Activated T-cell treated with anti-CD3 and anti-CD28 coated beads for 4 hours (primary cell): ENCODE measurements around the gene DBF4.
"Not testable (repeated sequence)": the region's sequence is repeated elsewhere in the genome, so short reads cannot be mapped to it uniquely, and the experiment has no call there.

Experiments used
- DNase-seq: peaks from one replicate; pipeline ENCODE4 v3.0.0-alpha.2; 2020

Gene DBF4

DNA sequence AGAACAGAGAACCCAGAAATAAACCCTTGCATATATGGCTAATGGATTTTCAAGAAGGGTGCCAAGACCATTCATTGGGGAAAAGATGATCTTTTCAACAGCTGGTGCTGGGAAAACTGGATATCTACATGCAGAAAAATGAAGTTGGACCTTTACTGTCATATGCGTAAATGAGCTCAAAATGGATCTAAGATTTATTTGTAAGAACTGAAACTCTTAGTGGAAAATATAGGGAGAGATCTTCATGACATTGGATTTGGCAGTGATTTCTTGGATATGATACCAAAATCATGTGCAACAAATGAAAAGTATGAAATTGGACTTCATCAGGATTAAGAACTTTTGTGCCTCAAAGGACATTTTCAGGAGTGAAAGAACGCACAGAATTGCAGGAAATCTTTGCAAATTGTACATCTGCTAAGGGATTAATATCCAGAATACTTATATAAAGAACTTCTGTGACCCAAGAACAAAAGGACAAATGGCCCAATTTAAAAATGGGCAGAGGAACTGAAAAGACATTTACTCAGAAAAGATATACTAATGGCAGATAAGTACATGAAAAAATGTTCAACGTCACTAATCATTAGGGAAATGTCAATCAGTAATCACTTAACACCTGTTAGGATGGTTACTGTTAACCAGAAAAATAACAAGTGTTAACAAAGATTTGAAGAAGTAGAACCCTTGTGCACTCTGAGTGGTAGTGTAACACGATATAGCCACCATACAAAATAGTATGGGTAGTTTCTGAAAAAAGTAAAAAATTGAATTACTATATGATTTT, 6.1 kb downstream of the DBF4 start:
- DNase-seq, result no peak

DNA sequence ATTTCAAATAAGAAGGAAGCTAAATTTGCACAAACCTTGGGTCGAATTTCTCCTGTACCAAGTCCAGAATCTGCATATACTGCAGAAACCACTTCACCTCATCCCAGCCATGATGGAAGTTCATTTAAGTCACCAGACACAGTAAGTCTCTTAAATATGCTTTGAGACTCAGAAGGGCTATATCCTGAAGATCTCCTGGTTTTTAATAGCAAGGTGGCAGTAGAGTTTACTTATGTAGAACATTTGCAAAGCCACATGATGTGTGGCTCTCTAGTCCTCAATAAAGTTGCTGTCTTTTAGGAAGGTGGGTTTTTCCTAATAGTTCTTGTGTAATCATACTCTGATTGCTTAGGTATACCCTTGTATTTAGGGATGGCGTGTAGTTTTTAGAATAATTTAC, 8.7 kb downstream of the DBF4 start:
- no peak for DNase-seq

DNA sequence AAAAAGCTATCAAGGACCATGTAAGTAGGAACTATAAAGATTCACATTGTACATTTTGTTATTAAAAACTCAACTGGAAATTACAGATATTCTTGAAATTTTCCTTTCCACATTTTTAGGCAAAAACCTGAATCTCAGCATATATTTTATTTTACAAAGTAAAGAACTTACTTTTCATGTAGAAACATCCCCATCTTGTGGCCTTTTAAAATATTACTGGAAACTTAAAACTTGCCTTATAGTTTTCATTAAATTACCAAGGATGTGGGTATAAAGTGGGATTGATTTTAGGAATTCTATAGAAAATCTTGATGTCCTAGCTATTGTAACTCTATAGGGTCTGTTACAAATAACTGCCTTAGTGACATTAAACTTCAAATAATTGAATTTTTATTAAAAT, 10.6 kb downstream of the DBF4 start:
- DNase-seq, result no peak

DNA sequence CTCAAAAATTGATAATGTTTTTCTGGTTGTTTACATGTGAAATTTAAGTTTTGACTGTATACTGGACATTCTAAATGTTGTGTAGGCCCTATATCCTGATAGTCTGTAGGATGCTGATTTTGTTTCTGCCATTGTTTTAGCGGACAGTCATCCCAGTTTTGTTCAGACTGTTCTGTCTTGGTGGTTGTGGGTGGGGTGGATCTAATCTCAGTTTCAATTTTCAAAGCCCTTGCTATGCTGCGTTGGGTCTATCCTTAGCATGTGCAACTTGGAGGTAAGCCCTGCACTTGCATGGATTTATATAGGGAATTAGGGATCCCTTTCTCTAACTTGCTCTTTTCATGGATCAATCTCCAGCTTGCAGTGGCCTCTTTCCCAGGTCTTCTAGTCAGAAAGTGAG, 19.1 kb downstream of the DBF4 start:
- DNase-seq, result no peak

DNA sequence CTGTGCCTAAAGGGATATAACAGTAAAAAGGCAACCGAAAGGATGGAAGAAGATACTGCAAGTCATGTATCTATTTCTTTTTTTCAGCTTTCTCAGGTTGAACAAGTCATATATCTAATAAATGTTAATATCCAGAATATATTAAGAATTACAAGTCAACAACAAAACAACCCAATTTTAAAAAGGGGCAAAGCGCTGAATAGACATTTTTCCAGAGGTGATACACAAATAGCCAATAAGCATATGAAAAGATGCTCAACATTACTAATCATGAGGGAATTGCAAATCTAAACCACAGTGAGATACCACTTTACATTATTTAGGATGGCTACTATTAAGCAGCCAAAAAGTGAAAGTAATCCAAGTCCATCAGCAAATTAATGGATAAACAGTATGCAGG, 23.0 kb downstream of the DBF4 start:
- DNase-seq, result no peak

DNA sequence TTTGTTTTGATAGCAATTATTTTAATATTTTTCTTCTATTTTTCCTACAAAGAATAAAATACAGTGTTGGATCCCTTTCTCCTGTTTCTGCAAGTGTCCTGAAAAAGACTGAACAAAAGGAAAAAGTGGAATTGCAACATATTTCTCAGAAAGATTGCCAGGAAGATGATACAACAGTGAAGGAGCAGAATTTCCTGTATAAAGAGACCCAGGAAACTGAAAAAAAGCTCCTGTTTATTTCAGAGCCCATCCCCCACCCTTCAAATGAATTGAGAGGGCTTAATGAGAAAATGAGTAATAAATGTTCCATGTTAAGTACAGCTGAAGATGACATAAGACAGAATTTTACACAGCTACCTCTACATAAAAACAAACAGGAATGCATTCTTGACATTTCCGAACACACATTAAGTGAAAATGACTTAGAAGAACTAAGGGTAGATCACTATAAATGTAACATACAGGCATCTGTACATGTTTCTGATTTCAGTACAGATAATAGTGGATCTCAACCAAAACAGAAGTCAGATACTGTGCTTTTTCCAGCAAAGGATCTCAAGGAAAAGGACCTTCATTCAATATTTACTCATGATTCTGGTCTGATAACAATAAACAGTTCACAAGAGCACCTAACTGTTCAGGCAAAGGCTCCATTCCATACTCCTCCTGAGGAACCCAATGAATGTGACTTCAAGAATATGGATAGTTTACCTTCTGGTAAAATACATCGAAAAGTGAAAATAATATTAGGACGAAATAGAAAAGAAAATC, 31.0 kb downstream of the DBF4 start:
- not testable (repeated sequence) for DNase-seq

DNA sequence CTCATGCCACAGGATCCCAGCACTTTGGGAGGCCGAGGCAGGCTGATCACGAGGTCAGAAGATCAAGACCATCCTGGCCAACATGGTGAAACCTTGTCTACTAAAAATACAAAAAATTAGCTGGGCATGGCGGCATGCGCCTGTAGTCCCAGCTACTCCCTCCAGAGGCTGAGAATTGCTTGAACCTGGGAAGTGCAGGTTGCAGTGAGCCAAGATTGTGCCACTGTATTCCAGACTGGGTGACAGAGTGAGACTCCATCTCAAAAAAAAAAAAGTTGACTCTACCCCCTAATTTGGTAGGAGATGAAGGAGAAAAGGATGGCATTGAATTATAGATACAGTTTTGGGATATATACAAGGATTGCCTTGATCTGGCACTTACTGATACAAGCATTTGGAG, 32.5 kb downstream of the DBF4 start:
- not testable (repeated sequence) for DNase-seq

DNA sequence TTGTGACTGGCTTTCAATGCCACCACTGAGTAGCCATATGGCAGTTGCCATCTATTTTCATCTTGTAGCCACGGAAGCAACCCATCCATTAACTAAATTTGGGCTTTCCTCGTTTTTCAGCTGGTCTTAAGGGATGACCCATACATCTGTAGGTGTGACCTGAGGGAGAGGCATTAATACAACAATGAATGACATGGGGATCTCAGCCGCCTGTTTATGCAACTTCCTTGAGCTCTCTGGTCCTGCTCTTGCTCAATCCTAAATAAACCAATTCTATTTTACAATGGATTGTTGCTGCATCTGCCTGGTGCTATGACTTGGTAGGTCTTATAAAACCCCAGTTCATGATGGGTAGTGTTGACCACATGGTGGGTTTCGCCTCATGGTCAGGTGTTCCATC, 35.8 kb downstream of the DBF4 start:
- no peak for DNase-seq

DNA sequence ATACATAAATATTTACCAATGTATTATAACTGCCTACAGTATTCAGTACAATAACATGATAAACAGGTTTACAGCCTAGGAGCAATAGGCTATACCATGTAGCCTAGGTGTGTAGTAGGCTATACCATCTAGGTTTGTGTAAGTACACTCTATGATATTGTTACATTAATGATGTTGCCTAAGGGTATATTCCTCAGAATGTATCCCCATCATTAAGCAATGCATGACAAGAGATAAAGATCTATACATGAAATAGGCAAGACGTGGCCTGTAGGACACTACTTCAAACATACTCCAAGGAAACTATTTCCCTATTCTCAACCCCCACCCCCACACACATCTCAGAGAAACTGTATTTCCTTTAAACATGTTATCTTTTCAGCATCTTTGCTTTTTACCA, 42.4 kb downstream of the DBF4 start:
- DNase-seq, result no peak

DNA sequence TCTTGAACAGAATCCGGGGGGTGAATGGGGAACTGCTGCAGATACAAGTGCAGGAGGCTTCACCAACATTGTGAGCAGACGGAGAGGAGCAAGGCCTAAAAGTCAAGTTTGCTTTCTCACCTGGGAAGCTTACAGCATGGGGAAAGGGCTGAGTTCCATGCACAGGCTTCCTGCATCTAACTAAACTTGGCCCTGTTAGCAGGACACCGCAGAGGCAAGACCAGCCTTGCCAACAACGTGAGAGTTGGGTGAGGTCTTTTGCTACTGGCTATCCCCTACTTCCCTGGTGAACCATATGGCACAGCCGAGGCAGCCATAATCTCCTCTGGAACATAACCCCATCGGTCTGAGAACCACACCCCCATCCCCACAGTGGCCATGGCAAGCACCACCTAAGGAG, 43.6 kb downstream of the DBF4 start:
- no peak for DNase-seq

DNA sequence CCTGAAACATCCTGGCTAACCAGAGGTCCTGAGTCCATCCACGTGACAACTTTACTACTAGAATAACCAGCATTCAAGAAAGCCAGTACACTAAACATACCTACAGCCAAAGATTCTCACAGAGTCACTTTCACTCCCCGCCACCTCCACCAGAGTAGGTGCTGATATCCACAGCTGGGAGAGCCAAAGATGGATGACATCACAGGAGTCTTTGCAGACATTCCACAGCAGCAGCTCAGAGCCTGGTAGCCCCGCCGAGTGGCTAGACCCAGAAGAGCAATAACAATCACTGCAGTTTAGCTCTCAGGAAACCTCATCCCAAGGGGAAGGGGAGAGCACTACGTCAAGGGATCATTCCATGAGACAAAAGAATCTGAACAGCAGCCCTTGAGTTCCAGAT, 44.3 kb downstream of the DBF4 start:
- no peak for DNase-seq

DNA sequence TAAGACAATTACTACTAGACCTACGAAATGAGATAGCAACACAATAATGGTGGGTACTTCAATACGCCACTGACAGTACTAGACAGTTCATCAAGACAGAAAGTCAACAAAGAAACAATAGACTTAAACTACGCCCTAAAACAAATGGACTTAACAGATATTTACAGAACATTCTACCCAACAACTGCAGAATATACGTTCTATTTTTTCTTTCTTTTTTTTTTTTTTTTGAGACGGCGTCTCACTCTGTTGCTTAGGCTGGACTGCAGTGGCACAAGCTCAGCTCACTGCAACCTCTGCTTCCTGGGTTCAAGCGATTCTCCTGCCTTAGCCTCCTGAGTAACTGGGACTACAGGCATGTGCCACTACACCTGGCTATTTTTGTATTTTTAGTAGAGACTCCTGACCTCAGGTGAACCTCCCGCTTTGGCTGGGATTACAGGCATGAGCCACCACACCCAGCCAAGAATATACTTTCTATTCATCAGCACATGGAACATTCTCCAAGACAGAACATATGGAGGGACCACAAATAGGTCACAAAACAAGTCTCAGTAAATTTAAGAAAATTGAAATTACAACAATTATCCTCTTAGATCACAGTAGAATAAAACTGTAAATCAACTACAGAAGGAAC, 46.6 kb downstream of the DBF4 start:
- DNase-seq, result not testable (repeated sequence)

DNA sequence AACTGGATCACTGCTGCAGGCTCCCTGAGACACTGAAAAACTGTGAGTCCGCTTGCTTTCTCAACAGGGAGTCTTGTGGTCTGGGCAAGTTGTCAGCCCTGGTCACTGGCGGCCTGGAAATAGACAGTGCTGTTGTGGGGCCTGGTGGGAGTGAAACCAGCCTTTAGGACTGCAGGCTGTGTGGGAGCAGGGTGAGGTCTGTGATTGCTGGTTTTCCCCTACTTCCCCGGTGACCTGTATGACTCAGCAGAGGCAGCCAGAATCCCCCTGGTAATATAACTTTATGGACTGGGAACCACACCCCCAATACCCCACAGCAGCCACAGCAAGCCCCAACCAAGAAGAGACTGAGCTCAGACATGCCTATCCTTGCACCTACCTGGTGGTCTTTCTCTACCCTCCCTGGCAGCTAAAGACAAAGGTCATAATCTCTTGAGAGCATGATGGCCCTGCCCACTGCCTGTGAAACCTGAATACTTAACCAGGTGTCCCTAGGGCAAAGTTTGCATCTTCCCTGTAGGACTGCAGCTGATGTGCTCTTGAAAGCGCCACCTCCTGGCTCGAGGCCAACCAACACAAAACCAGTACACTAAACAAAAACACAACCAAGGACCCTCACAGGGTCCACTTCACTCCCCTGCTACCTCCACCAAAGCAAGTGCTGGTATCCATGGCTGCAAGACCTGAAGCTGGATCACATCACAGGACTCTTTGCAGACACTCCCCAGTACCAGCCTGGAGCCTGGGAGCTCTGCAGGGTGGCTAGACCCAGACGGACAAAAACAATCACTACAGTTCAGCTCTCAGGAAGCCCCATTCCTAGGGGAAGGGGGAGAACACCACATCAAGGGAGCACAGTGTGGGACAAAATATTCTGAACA, 50.5 kb downstream of the DBF4 start:
- DNase-seq, result no peak

DNA sequence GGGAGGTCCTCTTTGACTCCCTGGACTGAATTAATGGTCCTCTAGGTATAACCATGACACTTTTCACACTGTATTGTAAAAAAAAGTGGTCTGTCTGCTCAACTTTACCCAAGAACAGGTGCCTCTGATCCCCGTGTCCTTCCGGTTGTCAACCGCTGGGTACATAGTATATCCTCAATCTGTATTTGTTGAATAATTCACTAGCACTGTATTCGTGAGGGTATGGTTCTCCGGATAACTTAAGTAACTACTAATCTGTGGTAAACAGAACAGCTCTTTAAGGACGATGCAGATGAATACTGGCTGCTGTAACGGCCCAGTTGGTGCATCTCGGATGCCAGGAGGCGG, 57.3 kb downstream of the DBF4 start:
- no peak for DNase-seq

DNA sequence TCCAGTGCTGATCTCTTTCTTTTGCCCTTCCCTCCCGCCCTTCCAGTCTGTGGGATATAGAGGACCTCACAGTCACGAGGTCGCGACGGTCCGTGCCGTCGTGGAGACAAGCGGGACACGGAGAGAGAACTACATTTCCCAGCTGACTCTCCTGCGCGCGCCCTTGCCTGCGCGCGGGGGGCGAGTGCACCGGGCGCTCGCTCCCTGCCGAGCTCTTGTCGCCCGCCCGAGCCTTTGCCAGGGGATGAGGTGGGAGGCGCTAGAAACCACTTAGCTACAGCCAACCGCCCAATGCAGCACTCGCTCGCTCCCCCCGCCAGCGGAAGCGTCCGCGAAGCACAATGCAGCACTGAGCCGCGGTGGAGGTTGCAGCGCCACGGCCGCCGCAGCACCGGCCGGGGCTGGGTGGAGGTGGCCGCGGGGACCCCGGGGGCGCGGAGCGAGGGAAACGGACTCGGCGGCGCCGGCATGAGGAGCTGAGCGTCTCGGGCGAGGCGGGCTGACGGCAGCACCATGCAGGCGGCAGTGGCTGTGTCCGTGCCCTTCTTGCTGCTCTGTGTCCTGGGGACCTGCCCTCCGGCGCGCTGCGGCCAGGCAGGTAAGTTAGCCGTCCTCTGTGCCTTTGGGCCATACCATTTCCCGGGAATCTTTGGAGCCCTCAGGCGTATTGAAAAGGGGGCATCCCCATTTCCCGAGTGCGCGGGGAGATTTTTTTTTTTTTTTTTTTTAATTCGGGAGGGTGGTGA, 57.8 kb downstream of the DBF4 start, which contains the start of gene ADAM22:
TSS of gene ADAM22 (plus strand) at position 299 of the 746 bp plus-strand sequence. CDS start at position 514, 215 bp downstream.
- DNase-seq, result peak; percentile 59

DNA sequence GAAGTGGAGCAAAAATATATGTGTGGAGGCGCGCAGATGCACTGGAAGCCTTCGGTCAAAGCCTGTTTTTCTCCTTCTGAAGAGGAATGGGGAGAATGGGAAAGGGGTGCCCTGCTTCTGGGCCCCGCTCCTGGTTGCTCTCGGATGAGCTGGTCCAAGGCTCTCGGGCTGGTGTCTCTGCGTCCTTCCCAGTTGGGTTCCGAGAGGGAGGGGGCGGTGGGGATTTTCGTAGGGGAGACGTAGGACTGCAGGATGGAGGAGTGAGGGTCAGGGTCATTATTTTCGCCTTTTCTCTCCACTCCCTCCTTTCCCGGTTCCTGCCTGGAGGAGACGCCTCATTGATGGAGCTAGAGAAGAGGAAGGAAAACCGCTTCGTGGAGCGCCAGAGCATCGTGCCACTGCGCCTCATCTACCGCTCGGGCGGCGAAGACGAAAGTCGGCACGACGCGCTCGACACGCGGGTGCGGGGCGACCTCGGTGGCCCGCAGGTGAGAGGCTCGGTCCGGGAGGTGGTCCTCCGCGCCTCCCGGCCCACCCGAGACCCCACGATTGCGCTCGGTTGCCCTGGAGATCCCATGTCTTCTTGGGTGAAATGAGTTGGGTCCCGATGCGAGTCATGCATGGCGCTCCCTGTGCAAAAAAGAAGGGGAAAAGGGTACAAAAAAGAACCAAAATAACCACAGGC, 58.5 kb downstream of the DBF4 start:
- no peak for DNase-seq

DNA sequence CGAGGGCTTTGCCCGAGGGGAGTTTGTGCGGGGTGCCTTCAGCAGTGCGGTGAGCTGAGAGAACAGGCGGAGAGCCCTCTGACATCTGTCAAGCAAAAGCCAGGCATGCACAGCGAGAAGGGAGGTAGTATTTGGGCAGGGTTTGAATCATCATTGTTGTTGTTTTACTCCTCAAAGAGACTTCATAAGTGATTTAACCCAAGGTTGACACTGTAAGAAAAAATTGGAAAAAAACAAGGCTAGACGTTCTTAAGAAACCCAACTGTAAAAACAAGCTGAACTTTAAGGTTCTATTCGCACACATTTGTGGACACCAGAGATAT, 59.1 kb downstream of the DBF4 start:
- no peak for DNase-seq

DNA sequence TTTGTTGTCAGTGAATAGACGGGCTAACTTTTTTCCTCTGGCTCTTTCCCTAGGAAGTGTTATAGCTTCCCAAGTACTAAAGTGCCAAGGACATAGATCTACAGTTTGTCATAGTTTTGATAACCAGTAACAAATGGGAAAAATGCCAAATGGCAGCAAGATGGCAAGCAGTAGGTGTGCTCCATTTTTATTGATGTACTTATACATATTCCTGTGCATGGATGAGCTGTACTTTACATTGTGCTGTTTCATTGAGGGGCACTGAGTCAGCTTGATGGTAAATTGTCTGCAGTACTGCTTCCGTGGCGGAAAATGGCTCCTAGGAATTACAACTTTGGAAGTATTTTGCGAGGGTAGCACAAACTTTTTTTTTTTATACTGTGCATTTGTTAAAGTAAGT, 64.8 kb downstream of the DBF4 start:
- DNase-seq, result no peak

DNA sequence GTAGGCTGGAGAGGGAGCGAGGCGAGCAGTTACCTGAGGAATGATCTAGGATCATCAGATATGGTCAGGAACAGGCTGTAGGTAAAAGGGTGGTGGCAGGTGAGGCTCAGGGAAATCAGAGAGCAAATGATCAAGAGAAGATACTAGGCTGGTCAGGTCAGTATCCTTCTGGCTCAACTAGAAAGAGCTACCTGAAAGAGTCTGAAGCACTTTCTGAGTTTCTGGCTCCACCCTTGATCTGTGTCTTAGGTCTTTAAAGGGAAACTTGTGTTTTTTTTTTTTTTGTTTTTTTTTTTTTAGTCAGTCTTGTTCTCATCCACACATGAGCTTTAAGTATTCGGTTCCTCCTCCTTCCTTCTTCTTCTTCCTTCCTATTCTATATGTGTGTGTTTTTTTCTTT, 68.3 kb downstream of the DBF4 start:
- no peak for DNase-seq

DNA sequence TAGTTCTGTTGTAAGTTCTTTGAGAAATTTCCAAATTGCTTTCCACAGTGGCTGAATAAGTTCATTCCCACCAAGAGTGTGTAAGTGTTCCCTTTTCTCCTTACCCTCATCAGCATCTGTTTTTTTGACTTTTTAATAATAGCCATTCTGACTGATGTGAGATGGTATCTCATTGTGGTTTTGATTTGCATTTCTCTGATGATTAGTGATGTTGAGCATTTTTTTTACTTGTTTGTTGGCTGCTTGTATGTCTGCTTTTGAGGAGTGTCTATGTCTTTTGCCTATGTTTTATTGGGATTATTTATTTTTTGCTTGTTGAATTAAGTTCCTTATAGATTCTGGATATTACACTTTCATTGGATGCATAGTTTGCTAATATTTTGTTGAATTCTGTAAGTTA, 69.6 kb downstream of the DBF4 start:
- DNase-seq, result not testable (repeated sequence)

DNA sequence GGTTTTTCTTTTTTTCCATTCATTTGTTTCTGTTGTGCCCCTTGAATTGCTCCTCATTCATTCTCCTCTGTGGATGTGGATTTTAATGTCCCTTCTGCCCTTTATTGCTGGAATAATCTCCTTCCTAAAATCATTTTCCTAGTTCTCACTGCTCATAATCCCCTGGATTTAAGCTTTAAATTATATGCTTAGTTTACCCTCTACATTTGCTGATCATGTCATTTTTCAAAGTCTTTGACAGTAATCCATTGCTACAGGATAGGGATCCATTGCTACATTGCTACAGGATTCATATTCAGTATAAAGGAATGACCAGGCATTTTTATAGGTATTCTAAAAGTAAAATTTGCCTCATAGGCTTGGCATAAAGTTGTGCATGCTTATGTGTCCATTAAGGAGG, 72.1 kb downstream of the DBF4 start:
- no peak for DNase-seq
